GM18519 (cell line): ENCODE data around the gene CCSER1.
"Not testable (repeated sequence)": the region's sequence is repeated elsewhere in the genome, so short reads cannot be mapped to it uniquely, and the experiment has no call there.

Experiments
- ATAC-seq: cut with Tn5 transposase; IDR thresholded peaks from one replicate; pipeline ENCODE4 v1.9.1; 2021; ENCODE audit warnings: mild to moderate bottlenecking, moderate library complexity; ENCODE audit not compliant: unreplicated experiment, low FRiP score

Gene CCSER1

GRCh38 chr4:91217831-91218403, 1090.7 kb downstream of the CCSER1 start:
- not testable (repeated sequence) for ATAC-seq

GRCh38 chr4:91220315-91220714, 1093.1 kb downstream of the CCSER1 start:
- ATAC-seq: no peak

GRCh38 chr4:91222014-91222413, 1094.8 kb downstream of the CCSER1 start:
- ATAC-seq: no peak

- ATAC-seq: no peak
These were observed 1099.7 kb downstream of the CCSER1 start for GRCh38 chr4:91226867-91227266.

- ATAC-seq: no peak
These were observed 1101.5 kb downstream of the CCSER1 start for GRCh38 chr4:91228659-91229058.

GRCh38 chr4:91233164-91233563, 1106.0 kb downstream of the CCSER1 start:
- ATAC-seq: no peak

GRCh38 chr4:91243132-91243531, 1115.9 kb downstream of the CCSER1 start:
- ATAC-seq: no peak

- ATAC-seq: no peak
These were observed 1128.8 kb downstream of the CCSER1 start for GRCh38 chr4:91256043-91256442.

- no peak for ATAC-seq
These were observed 1129.6 kb downstream of the CCSER1 start for GRCh38 chr4:91256751-91257150.

GRCh38 chr4:91257721-91258120, 1130.5 kb downstream of the CCSER1 start:
- ATAC-seq: no peak

GRCh38 chr4:91258326-91258725, 1131.1 kb downstream of the CCSER1 start:
- no peak for ATAC-seq

GRCh38 chr4:91267543-91267942, 1140.3 kb downstream of the CCSER1 start:
- no peak for ATAC-seq

GRCh38 chr4:91268481-91268880, 1141.3 kb downstream of the CCSER1 start:
- not testable (repeated sequence) for ATAC-seq

- ATAC-seq: no peak
These were observed 1141.7 kb downstream of the CCSER1 start for GRCh38 chr4:91268913-91269312.

GRCh38 chr4:91279899-91280298, 1152.7 kb downstream of the CCSER1 start:
- ATAC-seq: no peak

GRCh38 chr4:91280551-91281290, 1153.5 kb downstream of the CCSER1 start:
- no peak for ATAC-seq

- no peak for ATAC-seq
These were observed 1155.0 kb downstream of the CCSER1 start for GRCh38 chr4:91282217-91282616.

- no peak for ATAC-seq
These were observed 1156.6 kb downstream of the CCSER1 start for GRCh38 chr4:91283726-91284230.

GRCh38 chr4:91284480-91284879, 1157.3 kb downstream of the CCSER1 start:
- no peak for ATAC-seq

- no peak for ATAC-seq
These were observed 1158.3 kb downstream of the CCSER1 start for GRCh38 chr4:91285487-91285886.

GRCh38 chr4:91288702-91289311, 1161.6 kb downstream of the CCSER1 start:
- no peak for ATAC-seq
